ENCODE measurements around the gene MBP. TPM values are rescaled to one million over a fixed set of nuclear protein-coding genes. Genes with fewer than 3 reads are reported as not detected.

Gene MBP
- total RNA-seq, 1 experiment from 2014 or later: 0.24 TPM

GRCh38 chr18:77009675-77010074, 122.9 kb downstream of the MBP start:
- no peak for DNase-seq (ENCODE audit: low read depth)

GRCh38 chr18:77008576-77009315, 123.8 kb downstream of the MBP start:
- no peak for DNase-seq (ENCODE audit: low read depth)

GRCh38 chr18:77008006-77008405, 124.6 kb downstream of the MBP start:
- DNase-seq (ENCODE audit: low read depth): no peak

- DNase-seq (ENCODE audit: low read depth): no peak
Measured at GRCh38 chr18:77007251-77007650, 125.3 kb downstream of the MBP start.

- DNase-seq (ENCODE audit: low read depth): no peak
Measured at GRCh38 chr18:77006305-77007175, 126.0 kb downstream of the MBP start.

GRCh38 chr18:77005651-77006195, 126.9 kb downstream of the MBP start:
- no peak for DNase-seq (ENCODE audit: low read depth)

GRCh38 chr18:77004555-77005380, 127.8 kb downstream of the MBP start:
- DNase-seq (ENCODE audit: low read depth): no peak

- DNase-seq (ENCODE audit: low read depth): no peak
Measured at GRCh38 chr18:77003316-77003715, 129.3 kb downstream of the MBP start.

GRCh38 chr18:77002496-77002895, 130.1 kb downstream of the MBP start:
- DNase-seq (ENCODE audit: low read depth): no peak

- no peak for DNase-seq (ENCODE audit: low read depth)
Measured at GRCh38 chr18:77001979-77002378, 130.6 kb downstream of the MBP start.

- no peak for DNase-seq (ENCODE audit: low read depth)
Measured at GRCh38 chr18:77001041-77001440, 131.5 kb downstream of the MBP start.

GRCh38 chr18:77000527-77000926, 132.1 kb downstream of the MBP start:
- DNase-seq (ENCODE audit: low read depth): peak; percentile 42

GRCh38 chr18:76999077-76999476, 133.5 kb downstream of the MBP start:
- no peak for DNase-seq (ENCODE audit: low read depth)

GRCh38 chr18:76997951-76998808, 134.4 kb downstream of the MBP start:
- no peak for DNase-seq (ENCODE audit: low read depth)

GRCh38 chr18:76996429-76996828, 136.2 kb downstream of the MBP start:
- no peak for DNase-seq (ENCODE audit: low read depth)

GRCh38 chr18:76995896-76996295, 136.7 kb downstream of the MBP start:
- DNase-seq (ENCODE audit: low read depth): no peak

GRCh38 chr18:76994086-76994654, 138.4 kb downstream of the MBP start:
- no peak for DNase-seq (ENCODE audit: low read depth)

GRCh38 chr18:76993573-76993972, 139.0 kb downstream of the MBP start:
- no peak for DNase-seq (ENCODE audit: low read depth)

- no peak for DNase-seq (ENCODE audit: low read depth)
Measured at GRCh38 chr18:76993085-76993382, 139.5 kb downstream of the MBP start.

Data from HT1080 (cell line).